Duodenal mucosa (tissue), 2 donors: ENCODE measurements around the gene PDSS2.
"Not testable (repeated sequence)": the region's sequence is repeated elsewhere in the genome, so short reads cannot be mapped to it uniquely, and the experiment has no call there.

Source experiments
- H3K27ac ChIP-seq: one replicate; pipeline ENCODE4 v1.7.0; 2013; ENCODE audit warnings: low read depth, low read length
- H3K27me3 ChIP-seq, 2 donors: one replicate each; pipeline ENCODE4 v1.7.0; 2013; ENCODE audit warnings: low read length in 2 of 2, control low read depth in 1 of 2; ENCODE audit not compliant: insufficient read depth in 2 of 2, control insufficient read depth in 1 of 2
- H3K36me3 ChIP-seq, 2 donors: one replicate each; pipeline ENCODE4 v1.7.0; 2013; ENCODE audit warnings: low read length in 2 of 2, control low read depth in 1 of 2; ENCODE audit not compliant: insufficient read depth in 2 of 2, control insufficient read depth in 1 of 2
- H3K4me1 ChIP-seq, 2 donors: one replicate each; pipeline ENCODE4 v1.7.0; 2013; ENCODE audit warnings: low read length in 2 of 2, control low read depth in 1 of 2; ENCODE audit not compliant: insufficient read depth in 2 of 2, control insufficient read depth in 1 of 2
- H3K4me3 ChIP-seq, 2 donors: one replicate each; pipeline ENCODE4 v1.7.0; 2013; ENCODE audit warnings: low read length in 2 of 2, low read depth in 1 of 2
- H3K9ac ChIP-seq, 2 donors: one replicate each; pipeline ENCODE4 v1.7.0; 2013; ENCODE audit warnings: low read length in 2 of 2, low read depth in 1 of 2
- H3K9me3 ChIP-seq, 2 donors: one replicate each; pipeline ENCODE4 v1.7.0; 2013; ENCODE audit warnings: low read length in 2 of 2, control low read depth in 1 of 2; ENCODE audit not compliant: control insufficient read depth in 1 of 2

PDSS2 gene

GRCh38 chr6:107310362-107310761 is 149.0 kb downstream of the PDSS2 start:
- no peaks in the 10 kb centered on the region for H3K9me3 ChIP-seq
- no peaks in the 10 kb centered on the region for H3K36me3 ChIP-seq
- no peak overlapping the region for H3K9ac ChIP-seq
- peaks cover 0 to 3% of the 10 kb centered on the region in 2 donors for H3K4me1 ChIP-seq
- no peaks in the 10 kb centered on the region for H3K27me3 ChIP-seq
- no peak overlapping the region for H3K27ac ChIP-seq
- no peak overlapping the region for H3K4me3 ChIP-seq

- Histone ChIP-seq H3K9me3 (no peaks in the 10 kb centered on the region), H3K27me3 (no peaks in the 10 kb centered on the region), H3K27ac (no peak overlapping the region), H3K9ac (no peak overlapping the region), H3K36me3 (no peaks in the 10 kb centered on the region), H3K4me1 (no peaks in the 10 kb centered on the region), H3K4me3 (no peak overlapping the region)
These were observed 150.7 kb downstream of the PDSS2 start for GRCh38 chr6:107308677-107309076.

GRCh38 chr6:107305994-107306393 is 153.4 kb downstream of the PDSS2 start:
- not testable (repeated sequence) for H3K4me1 ChIP-seq, H3K27ac ChIP-seq, H3K27me3 ChIP-seq, H3K9me3 ChIP-seq, H3K9ac ChIP-seq, H3K36me3 ChIP-seq, H3K4me3 ChIP-seq

- no peaks in the 10 kb centered on the region for H3K36me3 ChIP-seq
These were observed 154.0 kb downstream of the PDSS2 start for GRCh38 chr6:107305391-107305790.

GRCh38 chr6:107304421-107305025 is 154.8 kb downstream of the PDSS2 start:
- Histone ChIP-seq H3K27me3 (no peaks in the 10 kb centered on the region), H3K36me3 (no peaks in the 10 kb centered on the region), H3K27ac (no peak overlapping the region), H3K9ac (no peak overlapping the region), H3K4me3 (no peak overlapping the region), H3K4me1 (no peaks in the 10 kb centered on the region), H3K9me3 (no peaks in the 10 kb centered on the region)

More at GRCh38 chr6:107305391-107305790, 154.0 kb downstream of the PDSS2 start:
- Histone ChIP-seq H3K27me3 (no peaks in the 10 kb centered on the region), H3K9ac (no peak overlapping the region), H3K4me1 (no peaks in the 10 kb centered on the region), H3K4me3 (no peak overlapping the region), H3K9me3 (no peaks in the 10 kb centered on the region), H3K27ac (no peak overlapping the region)

- Histone ChIP-seq H3K4me3 (no peak overlapping the region), H3K27me3 (no peaks in the 10 kb centered on the region), H3K9ac (no peak overlapping the region), H3K36me3 (no peaks in the 10 kb centered on the region), H3K27ac (no peak overlapping the region), H3K4me1 (no peaks in the 10 kb centered on the region), H3K9me3 (no peaks in the 10 kb centered on the region)
These were observed 166.0 kb downstream of the PDSS2 start for GRCh38 chr6:107293350-107293749.

- Histone ChIP-seq H3K4me3 (no peak overlapping the region), H3K27me3 (no peaks in the 10 kb centered on the region), H3K36me3 (no peaks in the 10 kb centered on the region), H3K27ac (no peak overlapping the region), H3K9ac (no peak overlapping the region), H3K4me1 (no peaks in the 10 kb centered on the region), H3K9me3 (no peaks in the 10 kb centered on the region)
These were observed 166.6 kb downstream of the PDSS2 start for GRCh38 chr6:107292715-107293271.

- H3K36me3 ChIP-seq: no peaks in the 10 kb centered on the region
- no peaks in the 10 kb centered on the region for H3K9me3 ChIP-seq
- no peak overlapping the region for H3K4me3 ChIP-seq
- H3K9ac ChIP-seq: no peak overlapping the region
- H3K27ac ChIP-seq: no peak overlapping the region
- no peaks in the 10 kb centered on the region for H3K27me3 ChIP-seq
- no peaks in the 10 kb centered on the region for H3K4me1 ChIP-seq
These were observed 168.9 kb downstream of the PDSS2 start for GRCh38 chr6:107290491-107290890.

- H3K36me3 ChIP-seq, H3K9me3 ChIP-seq, H3K4me3 ChIP-seq, H3K27ac ChIP-seq, H3K27me3 ChIP-seq, H3K9ac ChIP-seq, H3K4me1 ChIP-seq: not testable (repeated sequence)
These were observed 170.1 kb downstream of the PDSS2 start for GRCh38 chr6:107289258-107289657.

GRCh38 chr6:107285683-107286082 is 173.7 kb downstream of the PDSS2 start:
- H3K9ac ChIP-seq, H3K4me3 ChIP-seq, H3K9me3 ChIP-seq, H3K27me3 ChIP-seq, H3K27ac ChIP-seq, H3K36me3 ChIP-seq, H3K4me1 ChIP-seq: not testable (repeated sequence)
